ENCODE data around the gene CCDC107. TPM values are rescaled to one million over a fixed set of nuclear protein-coding genes. Genes with fewer than 3 reads are reported as not detected.

The CCDC107 gene
- total RNA-seq = 23.6 and 24.0 TPM in 2 replicates

GRCh38 chr9:35658137-35658967 lies at the start of gene CCDC107:
TSS of gene CCDC107 (plus strand) at chr9:35658292. CDS start at chr9:35658380, 88 bp downstream.

DNA sequence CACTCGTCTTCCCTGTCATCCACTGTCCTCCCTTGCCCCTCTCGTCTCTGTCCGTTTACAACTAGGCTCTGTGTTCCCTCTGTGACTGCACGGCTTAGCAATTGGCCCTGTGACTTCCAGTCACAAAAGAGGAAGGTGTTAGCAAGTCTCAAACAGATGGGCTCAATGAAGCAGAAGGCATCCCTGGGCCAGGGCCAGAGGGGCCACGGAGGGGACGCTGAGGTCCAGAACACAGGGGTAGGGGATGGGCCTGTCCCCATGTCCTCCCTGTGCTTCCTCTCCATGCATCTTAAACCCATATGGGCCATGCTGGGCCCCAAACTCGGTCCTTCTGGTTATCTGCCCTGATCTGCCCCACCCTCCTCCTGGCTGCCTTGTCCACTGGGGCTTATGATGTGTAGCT lies 39.8 kb upstream of the CCDC107 start, which contains the start of gene CD72:
CD72 (minus strand) TSS at position 89 of the 403 bp plus-strand sequence. CDS start 110 bp downstream, outside the sequence.

GRCh38 chr9:35650341-35651158 lies 7.5 kb upstream of the CCDC107 start, which contains the start of gene SIT1:
TSS of gene SIT1 (minus strand) at chr9:35650931. CDS start at chr9:35650853, 78 bp downstream.

GRCh38 chr9:35657546-35658136 lies 451 bp upstream of the CCDC107 start, which contains the start of gene RMRP:
TSS of gene RMRP (minus strand) at chr9:35658019.

DNA sequence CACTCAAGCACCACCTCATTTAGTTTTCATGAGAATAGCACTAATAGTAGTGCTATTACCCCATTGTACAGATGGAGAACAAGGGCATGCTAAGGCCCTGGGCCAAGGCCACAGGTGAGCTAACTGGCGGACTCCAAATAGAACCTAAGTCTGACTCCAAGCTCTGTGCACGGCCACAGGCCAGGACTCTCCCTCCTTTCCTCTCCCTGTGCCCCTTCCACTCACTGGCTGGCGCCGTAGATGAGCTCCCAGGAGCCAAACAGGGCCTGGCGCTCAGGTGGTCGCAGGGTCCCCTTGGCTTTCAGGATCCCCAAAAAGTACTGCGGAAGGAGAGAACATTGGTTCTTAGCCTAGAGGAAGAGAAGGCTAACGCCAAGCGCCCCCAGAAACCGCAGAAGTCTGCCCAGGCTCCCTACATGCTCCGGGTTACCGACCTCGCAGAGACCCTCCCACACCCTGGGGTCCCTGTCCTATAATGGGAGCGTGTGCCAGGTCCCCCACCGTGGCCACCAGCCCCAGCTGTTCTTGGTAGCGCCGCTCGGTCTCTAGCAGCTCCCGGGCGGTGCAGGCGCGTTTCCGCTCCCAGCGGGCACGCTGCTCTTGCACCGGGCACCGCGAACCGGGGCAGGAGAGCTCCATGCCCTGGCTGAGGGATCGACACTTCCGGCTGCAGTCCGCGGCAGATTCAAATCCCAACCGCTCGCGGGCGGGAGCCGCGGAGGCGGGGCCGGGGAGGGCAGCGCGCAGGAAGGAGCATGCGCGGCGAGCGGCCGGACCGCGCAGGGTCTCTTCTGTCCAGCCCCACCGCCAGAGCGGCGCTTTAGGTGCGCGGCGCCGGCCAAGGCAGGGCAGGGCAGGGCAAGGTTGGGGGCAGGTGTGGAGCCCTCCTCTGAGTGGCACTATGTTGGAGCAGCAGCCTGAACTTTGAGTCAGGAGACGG lies 6.7 kb downstream of the CCDC107 start, which contains the start of gene ARHGEF39:
ARHGEF39 (minus strand) TSS at position 665 of the 940 bp plus-strand sequence; CDS start at position 639, 26 bp downstream.

DNA sequence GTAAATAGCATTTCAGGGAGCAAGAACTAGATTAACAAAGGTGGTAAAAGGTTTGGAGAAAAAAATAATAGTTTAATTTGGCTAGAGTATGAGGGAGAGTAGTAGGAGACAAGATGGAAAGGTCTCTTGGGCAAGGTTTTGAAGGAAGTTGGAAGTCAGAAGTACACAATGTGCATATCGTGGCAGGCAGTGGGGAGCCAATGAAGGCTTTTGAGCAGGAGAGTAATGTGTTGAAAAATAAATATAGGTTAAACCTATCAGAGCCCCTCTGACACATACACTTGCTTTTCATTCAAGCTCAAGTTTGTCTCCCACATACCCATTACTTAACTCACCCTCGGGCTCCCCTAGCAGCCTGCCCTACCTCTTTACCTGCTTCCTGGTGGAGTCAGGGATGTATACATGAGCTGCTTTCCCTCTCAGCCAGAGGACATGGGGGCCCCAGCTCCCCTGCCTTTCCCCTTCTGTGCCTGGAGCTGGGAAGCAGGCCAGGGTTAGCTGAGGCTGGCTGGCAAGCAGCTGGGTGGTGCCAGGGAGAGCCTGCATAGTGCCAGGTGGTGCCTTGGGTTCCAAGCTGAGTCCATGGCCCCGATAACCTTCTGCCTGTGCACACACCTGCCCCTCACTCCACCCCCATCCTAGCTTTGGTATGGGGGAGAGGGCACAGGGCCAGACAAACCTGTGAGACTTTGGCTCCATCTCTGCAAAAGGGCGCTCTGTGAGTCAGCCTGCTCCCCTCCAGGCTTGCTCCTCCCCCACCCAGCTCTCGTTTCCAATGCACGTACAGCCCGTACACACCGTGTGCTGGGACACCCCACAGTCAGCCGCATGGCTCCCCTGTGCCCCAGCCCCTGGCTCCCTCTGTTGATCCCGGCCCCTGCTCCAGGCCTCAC lies 15.3 kb downstream of the CCDC107 start, which contains the start of gene CA9:
CA9 (plus strand) TSS at position 797 of the 893 bp plus-strand sequence; CDS start at position 829, 32 bp downstream.

DNA sequence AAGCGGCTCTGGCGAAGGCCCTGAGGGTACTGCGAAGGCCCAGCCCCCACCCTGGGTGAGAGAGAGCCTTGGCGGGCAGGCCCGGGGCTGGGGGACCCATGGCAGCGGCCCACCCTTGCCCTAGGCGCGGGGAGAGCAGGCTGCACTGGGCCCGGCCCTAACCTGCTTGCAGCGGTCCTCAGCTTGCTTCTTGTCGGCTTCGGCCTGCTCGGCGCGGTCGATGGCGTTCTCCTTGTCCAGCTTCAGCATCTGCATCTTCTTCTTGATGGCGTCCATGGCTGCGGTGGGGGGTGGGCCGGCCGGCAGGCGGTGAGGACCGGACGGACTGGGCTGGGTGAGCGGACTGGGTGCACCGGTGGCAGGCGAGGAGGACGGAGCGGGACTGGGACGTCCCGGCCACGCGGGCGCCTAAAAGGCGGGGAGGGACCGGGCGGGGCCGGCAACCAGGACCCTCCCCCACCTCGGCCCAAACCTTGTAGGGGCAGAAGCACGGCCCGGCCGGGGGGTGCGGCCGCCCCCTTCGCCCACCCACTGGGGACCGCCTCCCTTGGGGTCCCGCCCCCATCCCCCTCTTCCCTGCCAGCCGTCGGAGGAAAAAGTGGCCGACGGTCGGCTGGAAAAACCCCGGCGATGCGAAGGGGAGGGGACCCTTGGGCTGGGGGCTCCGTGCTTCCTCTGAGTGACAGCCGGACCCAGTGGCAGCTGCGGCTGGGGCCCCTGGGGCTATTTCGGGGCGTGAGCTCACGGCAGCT lies 31.6 kb downstream of the CCDC107 start, which contains the start of gene TPM2:
TPM2 (minus strand) TSS at position 384 of the 752 bp plus-strand sequence; CDS start at position 276, 108 bp downstream.

Other genes with a start within 250 kb of the CCDC107 start
- 20.3 and 24.7 TPM in 2 replicates for gene RUSC2, start 168.2 kb upstream of the CCDC107 start, total RNA-seq
- gene TESK1, start 53.0 kb upstream of the CCDC107 start, total RNA-seq = 10.2 and 13.1 TPM in 2 replicates
- gene CD72, start 39.9 kb upstream of the CCDC107 start, total RNA-seq = 0.87 and 1.2 TPM in 2 replicates
- gene SIT1, start 7.4 kb upstream of the CCDC107 start, total RNA-seq = not detected in 2 replicates
- 11,544 and 12,668 TPM in 2 replicates for gene RMRP, start 273 bp upstream of the CCDC107 start, total RNA-seq
- 0.87 and 4.4 TPM in 2 replicates for gene ARHGEF39, start 6.9 kb downstream of the CCDC107 start, total RNA-seq
- 0.44 and 8.6 TPM in 2 replicates for gene CA9, start 15.6 kb downstream of the CCDC107 start, total RNA-seq
- 1,069 and 1,713 TPM in 2 replicates for gene TPM2, start 31.6 kb downstream of the CCDC107 start, total RNA-seq
- gene TLN1, start 73.9 kb downstream of the CCDC107 start, total RNA-seq = 584 and 593 TPM in 2 replicates
- 84.7 and 90.6 TPM in 2 replicates for gene CREB3, start 74.4 kb downstream of the CCDC107 start, total RNA-seq
- 27.0 and 27.5 TPM in 2 replicates for gene GBA2, start 90.9 kb downstream of the CCDC107 start, total RNA-seq
- 11.1 and 12.6 TPM in 2 replicates for gene RGP1, start 91.0 kb downstream of the CCDC107 start, total RNA-seq
- gene MSMP, start 96.0 kb downstream of the CCDC107 start, total RNA-seq = 0.62 TPM in 1 of 2 replicates, not detected in the other
- 27.6 and 32.1 TPM in 2 replicates for gene NPR2, start 133.3 kb downstream of the CCDC107 start, total RNA-seq
- gene SPAG8, start 154.0 kb downstream of the CCDC107 start, total RNA-seq = 0.75 and 1.3 TPM in 2 replicates
- gene HINT2, start 156.8 kb downstream of the CCDC107 start, total RNA-seq = 18.6 and 25.8 TPM in 2 replicates
- gene FAM221B, start 170.4 kb downstream of the CCDC107 start, total RNA-seq = not detected in 2 replicates
- gene TMEM8B, start 170.9 kb downstream of the CCDC107 start, total RNA-seq = 2.2 and 4.1 TPM in 2 replicates
- not detected in 2 replicates for gene OR13J1, start 212.1 kb downstream of the CCDC107 start, total RNA-seq
- 0.11 and 0.25 TPM in 2 replicates for gene HRCT1, start 247.9 kb downstream of the CCDC107 start, total RNA-seq

Measured in uterine smooth muscle cell (primary cell).